Globus pallidus (tissue), 1 donor: ENCODE results near the gene MTERF4.

Experiments used
- DNase-seq: peaks from one replicate; pipeline ENCODE4 v3.0.0-alpha.2; 2015; ENCODE audit warnings: low spot score

MTERF4 gene

GRCh38 chr2:241088791-241089732 lies 13.0 kb downstream of the MTERF4 start:
- no peak for DNase-seq

GRCh38 chr2:241088376-241088775 lies 13.7 kb downstream of the MTERF4 start:
- DNase-seq: no peak

- no peak for DNase-seq
Measured at GRCh38 chr2:241087420-241088268, 14.4 kb downstream of the MTERF4 start.

- DNase-seq: no peak
Measured at GRCh38 chr2:241084856-241085444, 17.1 kb downstream of the MTERF4 start.

DNA sequence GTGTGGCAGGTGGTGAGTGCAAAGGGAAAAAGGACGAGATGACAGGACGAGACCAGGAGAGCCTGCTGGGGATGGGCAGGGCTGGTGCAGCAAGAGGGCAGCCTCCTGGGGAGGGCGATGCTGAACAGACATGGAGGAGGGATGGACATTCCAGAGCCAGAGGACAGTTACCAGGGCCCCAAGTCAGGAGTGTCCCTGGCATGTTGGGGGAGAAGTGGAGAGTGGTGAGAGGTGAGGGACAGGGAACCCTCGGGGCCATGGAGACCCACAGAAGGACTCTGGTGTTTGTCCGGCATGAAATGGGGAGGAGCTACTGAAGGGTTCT lies 19.0 kb downstream of the MTERF4 start:
- DNase-seq: no peak

GRCh38 chr2:241082341-241083090 lies 19.6 kb downstream of the MTERF4 start:
- no peak for DNase-seq

- no peak for DNase-seq
Measured at GRCh38 chr2:241081643-241082340, 20.3 kb downstream of the MTERF4 start.

- no peak for DNase-seq
Measured at GRCh38 chr2:241081190-241081642, 20.9 kb downstream of the MTERF4 start.

DNA sequence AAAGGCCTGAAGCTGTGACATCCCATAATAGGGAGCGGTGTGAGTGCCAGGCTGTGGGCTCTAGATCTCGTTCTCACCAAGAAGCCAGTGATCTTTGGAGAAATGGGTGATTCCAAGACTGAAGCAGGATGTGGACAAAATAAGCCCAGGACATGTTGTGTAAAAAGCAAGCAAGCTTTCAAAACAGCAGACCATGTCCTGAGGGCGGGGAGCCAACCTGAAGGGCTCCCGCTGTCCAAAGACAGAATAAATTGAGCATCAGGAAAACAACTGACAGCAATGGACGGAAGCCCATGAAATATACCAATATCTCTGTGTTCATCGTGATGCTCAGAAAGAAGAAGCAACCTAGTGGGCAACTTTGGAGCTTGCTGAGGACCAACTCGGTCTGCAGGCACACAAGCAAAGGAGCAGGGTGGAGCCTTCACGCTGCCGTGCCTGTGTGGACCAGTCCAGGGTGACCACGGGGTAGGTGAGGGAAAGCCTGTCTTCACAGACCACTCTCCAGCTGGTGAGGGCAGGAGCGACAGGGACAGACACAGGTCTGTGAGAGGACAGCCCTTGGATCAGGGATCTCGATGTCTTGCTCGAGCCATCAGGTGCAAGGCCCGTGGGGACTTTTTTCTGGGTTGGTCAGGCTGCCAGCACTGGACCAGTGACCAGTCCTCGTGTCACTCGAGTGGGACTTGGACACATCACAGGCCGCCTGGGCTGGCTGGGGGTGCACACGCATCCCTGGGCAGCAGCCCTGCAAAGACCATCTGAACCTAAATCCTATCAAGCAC lies 21.5 kb downstream of the MTERF4 start:
- no peak for DNase-seq

DNA sequence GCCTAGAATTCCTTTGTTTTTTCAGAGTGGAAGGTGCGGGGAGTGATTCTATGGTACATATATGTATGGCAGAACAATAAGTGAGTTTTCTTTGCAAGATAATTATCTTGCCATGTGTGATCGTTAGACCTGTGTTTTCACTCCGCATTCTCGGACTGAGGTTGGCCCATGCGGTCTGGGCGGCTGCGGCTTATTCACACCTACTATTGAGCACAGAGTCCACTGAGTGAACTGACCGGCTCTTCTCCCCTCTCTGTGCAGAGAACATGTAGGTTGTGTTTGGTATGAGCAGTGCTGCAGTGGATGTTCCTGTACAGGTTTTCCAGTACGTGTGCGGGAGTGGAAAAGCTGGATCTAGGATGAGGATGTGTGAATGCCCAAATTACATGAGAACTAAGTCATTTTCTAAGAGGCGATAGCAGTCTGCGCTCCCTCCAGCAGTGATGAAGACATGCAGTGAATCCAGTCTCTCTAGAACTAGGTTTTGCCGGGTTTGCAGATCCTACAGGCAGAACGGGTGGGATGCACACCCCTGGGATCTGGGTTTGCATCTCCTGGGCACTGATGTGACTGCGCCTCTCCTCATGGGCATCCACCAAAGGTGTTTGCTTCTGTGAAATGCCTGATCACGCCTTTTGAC lies 27.1 kb downstream of the MTERF4 start:
- DNase-seq: no peak

- DNase-seq: no peak
Measured at GRCh38 chr2:241074065-241074818, 27.8 kb downstream of the MTERF4 start.

GRCh38 chr2:241073166-241074064 lies 28.7 kb downstream of the MTERF4 start:
- no peak for DNase-seq

DNA sequence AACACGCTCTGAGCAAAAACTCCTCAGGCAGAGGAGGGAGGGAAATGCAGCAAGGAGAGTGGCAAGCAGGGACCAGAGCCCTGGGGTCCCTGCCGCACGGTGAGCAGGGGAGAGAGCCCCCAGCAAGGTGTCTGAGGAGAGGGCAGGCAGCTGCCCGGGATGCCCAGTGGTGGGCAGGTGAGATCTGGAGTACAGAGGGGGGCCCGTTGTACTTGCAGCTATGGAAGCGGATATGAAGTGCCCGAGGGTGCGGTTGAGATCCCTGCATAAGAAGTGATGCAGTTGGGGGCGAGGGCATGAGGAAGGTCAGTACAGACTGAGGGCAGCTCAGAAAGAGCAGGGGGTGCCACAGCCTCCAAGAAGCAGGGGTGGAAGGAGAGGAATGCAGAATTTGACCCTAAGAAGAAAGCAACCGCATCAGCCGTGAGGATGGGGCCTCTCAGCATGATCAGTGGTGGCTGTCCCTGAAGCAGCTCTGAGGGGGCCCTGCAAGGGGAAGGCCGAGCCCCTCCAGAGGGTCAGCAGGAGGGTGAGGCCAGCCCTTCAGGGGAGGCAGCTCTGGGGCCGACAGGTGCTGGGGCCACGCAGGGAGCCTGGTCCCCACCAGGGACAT lies 29.4 kb downstream of the MTERF4 start:
- no peak for DNase-seq

DNA sequence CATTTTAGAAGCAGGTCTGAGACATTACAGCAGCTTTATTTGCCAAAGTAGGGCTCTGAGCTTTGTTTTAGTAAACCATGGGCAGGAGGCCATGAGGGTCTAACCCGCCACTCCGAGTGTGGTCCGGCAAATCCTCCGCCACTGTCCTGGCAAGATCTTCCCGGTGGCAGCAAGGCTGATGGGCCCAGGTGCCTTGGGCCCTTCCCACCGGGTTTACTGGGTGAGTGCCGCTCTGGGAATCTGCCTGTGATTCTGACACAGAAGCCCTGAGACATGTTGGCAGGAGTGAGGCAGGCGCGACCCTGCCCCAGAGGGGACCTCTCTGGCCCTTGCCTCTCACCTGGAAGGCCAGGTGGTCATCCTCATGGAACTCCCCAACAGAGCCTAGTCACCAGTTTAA lies 29.9 kb downstream of the MTERF4 start:
- no peak for DNase-seq

DNA sequence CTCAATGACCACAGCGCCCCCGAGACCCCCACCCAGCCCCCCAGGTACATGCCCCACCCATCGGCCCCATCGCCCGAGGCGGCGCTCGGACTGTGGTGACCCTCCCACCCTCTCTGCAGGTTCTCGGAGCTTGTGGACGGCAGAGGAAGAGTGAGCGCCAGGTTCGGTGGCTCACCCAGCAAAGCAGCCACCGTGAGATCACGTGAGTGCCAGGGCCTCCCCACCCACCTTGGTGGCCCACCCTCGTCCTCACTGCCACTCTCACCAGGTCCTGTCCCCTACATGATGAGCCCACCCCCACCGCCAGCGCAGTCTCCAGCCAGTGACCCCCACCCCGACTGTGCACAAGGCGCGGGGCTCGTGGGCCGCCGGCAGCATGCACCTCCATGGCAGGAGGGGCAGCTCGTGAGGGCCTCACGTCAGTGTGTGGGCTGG lies 30.4 kb downstream of the MTERF4 start:
- no peak for DNase-seq

GRCh38 chr2:241070811-241071676 lies 31.0 kb downstream of the MTERF4 start:
- no peak for DNase-seq

GRCh38 chr2:241070361-241070760 lies 31.7 kb downstream of the MTERF4 start:
- DNase-seq: no peak
